ENCODE results near the gene LRRC8D.

Gene LRRC8D

DNA sequence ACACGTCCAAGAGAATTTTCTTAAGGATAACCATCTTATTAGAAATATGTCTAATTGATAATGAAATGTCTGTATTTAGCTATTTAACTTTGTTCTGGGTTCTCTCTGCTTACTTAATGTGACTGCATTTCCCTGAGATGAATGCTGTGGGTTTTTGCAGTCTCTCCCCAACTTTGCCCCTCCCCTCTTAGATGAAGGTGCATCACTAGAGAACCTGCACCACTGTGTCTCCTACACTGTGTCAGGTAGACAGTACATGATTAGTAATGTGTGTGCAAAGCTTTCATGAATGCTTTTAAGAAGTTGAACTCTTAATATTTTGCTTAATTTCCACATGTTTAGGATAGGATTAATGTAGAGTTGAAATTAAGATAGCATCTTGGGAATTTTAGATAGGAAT lies 51.7 kb downstream of the LRRC8D start:
- DNase-seq: no peak

DNA sequence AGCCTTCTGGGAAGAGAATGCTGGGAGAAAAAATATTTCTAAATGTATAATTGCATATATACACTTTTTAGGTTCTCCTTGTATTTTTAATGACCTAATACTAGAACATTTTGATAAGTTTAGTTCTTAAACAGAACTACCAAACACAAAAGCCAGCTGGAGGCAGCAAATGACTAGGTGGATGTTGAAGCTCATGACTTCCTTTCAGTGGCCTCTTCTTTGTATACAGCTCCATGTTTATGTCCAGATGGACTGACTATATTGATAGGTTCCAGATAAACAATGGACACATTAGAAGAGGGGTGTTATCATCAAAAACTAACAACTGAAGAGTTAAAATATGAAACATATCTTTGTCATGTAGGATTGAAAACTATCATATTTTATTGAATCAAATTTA lies 52.5 kb downstream of the LRRC8D start:
- no peak for DNase-seq

DNA sequence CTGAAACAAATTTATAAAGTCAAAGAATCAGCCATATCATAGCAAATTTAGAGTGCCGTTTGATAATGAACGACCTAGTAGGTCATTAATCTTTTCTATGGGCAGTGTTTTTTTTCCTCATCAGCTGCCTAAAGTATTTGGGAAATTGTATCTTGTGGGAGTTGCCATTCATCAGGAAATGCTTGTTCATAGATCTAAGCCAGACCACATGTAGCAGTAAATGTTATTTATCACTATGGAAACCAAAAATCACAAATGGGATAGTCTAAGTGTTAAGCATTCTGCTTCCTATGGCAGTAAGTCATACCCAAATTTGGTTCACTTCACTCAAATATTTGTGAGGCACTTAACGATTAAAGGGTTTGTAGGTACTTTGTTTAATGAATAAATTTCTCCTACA lies 52.9 kb downstream of the LRRC8D start:
- no peak for DNase-seq

DNA sequence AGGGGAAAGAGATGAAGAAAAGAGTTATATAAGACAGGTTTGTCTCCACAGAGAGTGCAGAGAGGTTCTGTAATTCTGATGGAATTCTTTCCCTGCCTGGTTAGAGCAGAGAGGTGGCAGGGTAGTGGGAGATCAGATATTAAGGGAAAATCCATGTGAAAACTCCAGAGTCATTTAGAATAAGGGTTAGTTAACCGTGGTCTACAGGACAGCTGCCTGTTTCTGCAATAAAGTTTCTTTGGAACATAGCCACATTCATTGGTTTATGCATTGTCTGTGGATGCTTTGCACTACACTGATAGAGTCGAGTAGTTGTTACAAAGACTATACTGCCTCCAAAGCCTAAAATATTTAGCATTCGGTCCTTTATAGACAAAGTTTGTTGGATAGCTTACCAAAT lies 55.6 kb downstream of the LRRC8D start:
- no peak for DNase-seq

DNA sequence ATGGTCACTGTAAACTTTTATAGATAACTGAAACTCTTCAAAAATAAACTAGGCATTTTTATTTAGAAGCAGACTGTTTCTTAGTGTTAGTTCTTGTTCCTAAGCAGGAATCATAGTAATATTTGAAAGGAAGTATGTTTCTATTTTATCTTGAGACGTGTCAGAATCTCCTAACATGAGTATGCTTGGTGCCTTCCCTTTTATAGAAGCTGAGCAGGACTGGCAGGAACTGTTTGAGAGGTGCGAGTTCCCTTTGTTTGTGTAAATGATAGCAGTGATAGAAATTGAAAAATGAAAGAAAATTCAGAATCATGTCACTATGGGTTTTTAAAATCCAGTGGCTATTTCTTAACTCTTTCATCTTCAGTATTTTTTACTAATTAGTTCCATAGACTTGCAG lies 56.9 kb downstream of the LRRC8D start:
- DNase-seq: no peak

DNA sequence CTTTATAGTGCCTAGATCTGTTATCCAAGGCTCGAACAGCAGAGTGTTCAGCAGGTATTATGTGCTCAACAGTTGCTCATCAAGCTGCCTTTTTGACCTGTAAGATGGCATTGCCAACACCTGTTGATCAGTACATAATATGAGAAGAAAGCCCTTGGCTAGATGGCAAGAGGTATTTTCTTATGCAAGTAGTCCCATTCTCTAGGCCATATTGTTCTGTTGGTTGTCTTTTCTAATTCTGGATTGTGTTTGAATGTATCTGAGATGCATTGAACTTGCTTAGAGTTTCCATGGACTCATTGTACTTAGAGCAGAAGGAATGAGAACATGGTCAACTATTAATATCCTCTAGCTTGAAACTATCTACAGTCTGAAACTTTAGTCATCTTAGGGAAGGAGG lies 57.4 kb downstream of the LRRC8D start:
- no peak for DNase-seq

DNA sequence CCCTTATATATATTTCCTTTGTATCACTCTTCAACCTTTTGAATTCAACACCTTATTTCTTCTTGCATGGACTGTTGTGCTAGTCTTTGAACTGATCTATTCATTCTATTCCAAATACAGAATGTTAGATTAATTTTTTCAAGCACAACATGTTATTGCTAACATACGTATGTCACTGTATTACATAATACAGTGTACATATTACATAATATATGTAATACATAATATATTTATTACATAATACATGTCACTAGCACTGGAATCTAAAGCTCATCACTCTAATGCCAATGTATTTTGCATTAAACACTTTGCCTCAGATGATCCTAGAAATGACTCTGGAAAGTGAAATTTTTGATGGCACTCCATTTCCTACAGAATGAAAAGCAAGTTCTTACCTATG lies 59.8 kb downstream of the LRRC8D start:
- no peak for DNase-seq

DNA sequence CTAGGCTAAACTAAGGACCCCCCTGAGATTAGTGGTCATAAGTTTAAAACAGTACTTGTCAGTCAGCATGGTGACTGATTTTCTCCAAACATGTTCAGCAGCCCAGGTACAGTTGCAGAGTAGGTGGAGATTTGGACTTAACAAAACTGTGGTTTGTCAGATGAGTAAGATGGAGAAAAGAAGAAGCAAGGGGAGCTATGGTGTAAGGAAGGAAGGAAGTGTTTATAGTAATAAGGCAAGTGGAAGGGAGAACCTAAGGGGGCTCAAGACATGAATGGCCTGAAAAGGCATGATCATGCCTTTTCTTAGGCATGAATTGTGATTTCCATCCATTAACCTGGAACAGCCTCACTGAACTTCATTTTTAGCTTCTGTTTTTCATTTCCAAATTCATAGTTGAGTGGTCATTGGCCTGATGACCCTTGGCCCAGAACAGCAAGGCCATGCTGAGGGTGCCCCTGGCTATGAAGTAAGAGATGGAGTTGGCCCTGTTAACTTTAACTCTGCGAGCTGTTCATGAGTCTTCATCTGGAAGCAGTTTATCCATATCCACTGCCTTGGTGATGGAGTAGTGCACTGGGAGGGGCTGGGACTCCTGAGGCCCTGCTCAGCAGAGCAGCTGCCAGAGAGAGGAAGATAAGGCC lies 60.7 kb downstream of the LRRC8D start:
- DNase-seq: peak; percentile 9

DNA sequence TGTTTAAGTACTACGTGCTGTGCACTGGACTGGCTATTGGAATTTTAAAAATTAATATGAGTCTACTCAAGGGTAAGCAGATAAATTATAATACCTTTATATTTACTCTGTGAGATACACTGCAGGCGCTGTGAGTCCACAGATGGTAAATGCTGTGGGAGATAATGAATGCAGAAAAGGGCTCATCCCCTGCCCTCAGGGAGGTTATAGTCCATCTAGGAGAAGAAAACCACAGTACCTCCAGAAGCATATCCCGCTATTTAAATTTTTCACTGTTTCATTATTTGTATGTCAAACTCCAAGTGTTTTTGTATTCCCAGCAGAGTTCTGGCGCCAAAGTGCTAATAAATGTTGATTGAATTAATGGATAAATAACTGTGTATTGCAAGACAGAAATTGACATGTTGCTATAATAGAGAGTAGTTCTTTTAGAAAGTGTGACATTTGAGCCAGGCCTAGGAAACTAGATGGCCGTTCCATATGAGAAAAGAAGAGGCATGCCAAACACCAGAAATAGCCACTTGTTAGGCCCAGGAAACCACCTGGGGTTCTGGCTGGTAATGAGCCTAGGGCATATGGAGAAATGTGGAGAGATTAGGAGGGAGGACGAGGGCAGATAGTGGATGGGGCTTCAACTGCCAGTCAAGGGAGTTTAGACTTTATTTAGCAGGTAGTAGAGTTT lies 61.7 kb downstream of the LRRC8D start:
- DNase-seq: no peak

DNA sequence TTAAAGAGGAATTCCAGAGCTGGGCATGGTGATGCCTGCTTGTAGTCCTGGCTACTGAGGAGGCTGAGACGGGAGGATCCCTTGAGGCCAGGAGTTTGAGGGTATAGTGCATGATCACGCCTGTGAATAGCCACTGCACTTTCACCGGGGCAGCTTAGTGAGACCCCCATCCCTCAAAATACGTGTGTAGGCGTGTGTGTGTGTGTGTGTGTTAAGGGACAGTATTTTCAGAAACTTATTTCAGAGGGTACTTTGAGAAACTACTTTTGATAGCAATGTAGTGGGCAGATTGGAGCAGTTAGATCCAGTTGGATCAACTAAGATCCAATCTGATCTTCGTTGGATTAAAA lies 62.2 kb downstream of the LRRC8D start:
- DNase-seq: no peak

DNA sequence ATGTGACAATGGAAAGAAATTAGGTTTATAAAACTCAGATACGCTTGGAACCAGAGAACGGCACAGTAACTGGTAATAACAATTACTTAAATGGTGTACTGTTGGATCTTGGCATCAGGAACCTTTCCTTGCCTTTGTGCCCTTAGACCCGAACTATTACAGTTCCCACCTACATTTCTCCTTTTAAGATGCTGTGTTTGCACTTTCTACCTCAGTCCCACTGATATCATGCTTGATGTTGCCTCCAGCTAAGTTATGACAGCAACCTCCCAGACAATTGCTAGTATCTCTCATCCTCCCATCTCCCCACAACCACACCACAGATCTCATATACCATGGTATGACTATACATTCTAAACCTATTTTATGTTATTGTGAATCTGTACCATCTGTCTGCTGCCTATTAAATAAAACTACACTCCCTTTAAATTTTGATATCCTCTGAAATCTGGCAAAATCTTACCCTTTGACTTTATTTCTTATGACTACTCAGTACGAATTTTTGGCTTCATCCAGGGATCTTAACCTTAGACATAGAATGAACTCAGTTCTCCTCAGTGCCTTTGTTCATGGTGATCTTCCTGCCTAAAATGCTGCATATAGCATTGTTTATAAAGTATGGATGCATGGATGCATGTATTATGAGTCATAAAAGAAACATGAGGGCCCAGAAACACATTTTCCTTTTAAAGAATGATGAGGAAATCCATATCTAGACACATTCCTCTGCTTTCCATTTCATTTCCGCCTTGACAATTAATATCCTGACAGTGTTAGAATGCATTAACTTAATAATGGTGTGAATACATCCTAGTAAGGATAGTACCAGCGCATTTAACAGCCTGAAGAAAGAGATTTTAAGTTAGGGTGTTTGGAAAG lies 64.1 kb downstream of the LRRC8D start:
- no peak for DNase-seq

DNA sequence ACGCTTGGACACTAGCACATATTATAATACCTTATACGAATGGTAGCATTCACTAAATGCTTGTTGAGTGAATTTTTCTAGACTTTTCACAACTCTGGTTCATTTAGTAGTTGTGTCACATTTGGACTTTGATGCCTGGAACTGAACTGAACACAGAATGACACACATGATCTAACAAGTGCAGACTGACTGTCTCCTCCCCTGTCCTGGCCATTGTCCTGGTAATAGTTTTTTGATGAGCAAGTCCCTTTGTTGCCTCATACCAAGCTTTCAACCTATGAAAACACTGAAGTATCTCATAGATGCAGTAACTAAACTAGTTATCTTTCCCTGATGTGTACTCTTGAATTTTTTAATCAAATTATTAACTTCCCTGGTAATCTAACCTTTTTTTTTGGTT lies 66.4 kb downstream of the LRRC8D start:
- no peak for DNase-seq

DNA sequence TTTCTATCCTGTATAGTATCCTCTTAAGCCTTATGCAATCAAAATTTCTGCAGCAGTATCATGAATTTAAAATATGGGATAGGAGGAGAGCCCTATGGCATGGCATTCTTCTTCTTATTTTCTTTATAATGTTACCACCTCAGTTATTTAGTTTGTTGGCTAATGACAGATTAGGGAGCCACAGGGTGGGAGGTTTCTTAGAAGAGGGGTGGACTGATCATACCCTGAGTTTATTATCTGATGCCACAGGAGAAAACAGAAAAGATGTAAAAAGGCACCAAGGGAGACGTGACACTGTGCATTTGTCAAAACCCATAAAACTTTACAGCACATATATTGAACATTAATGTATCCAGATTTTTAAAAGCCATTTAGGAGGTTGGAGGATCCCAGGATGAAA lies 66.9 kb downstream of the LRRC8D start:
- no peak for DNase-seq

DNA sequence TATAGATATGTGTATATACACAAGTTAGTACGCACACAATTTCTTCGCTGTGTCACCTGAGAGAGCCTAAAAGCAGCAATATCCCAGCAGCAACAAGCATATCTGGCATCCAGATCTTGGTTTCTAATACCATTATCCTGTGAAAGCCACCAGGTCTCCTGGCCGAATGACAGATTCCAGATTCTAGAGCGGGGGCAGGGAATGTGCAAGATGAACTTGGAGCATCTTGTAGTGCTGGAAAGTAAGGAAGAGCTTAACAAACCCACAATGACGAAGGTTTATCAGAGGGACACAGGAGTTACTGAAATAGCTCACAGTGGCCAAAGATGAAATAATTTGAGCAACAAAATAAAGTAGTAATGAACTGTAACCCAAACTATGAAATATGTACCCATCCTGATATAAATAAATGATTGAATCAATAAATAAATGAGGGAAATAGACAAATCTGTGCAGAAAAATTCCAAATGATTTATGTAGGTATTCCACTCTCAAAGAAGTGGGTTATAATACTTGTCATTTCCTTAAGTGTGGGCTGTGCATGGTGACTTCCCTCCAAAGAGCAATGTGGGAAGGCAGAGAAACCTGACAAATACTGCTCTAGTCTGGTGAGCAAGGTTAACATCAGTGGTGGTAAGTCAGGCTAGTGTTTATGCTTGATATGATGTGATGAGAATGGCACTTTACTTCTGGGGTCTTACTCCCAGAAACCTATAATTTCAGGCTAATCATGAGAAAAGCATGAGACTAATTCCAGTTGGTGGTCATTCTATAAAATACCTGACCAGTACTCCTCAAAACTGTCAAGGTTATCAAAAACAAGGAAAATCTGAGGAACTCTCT lies 67.9 kb downstream of the LRRC8D start:
- no peak for DNase-seq

DNA sequence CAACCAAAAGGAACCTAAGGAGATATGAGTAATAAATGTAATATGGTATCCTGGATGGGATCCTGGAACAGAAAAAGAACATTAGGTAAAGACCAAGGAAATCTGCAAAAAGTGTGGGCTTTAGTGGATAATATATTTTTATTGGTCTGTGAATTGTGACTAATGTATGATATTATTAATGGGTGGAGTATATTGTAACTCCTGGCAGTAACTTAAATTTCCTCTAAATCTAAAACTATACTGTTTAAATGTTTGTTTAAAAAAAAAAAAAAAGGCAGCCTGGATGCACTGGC lies 68.4 kb downstream of the LRRC8D start:
- no peak for DNase-seq

DNA sequence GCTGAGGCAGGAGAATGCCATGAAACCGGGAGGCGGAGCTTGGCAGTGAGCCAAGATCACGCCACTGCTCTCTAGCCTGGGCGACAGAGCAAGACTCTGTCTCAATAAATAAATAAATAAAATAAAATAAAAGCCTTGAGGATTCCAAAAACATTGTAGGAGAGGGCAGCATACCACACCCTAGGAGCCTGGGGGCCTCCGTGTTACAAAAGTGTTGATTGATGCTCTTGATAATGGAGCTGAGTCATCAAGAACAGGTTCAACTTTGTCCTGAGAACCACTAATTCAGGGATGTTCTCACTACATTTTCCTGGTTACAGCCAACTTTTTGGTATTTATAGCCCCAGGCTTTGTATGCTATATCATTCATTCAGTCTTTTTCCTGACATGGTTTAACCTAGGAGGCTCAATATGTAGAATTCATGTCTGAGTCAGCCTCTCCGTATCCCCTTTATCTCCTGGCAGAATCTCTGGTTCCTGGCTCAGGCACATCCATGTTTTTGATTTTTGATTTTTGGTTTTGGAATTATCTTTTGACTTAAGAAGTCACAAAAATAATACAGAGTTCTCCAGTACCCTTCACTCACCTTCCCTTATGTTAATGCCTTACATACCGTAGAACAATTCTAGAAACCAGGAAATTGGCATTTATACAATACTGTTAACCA lies 69.4 kb downstream of the LRRC8D start:
- DNase-seq: no peak

DNA sequence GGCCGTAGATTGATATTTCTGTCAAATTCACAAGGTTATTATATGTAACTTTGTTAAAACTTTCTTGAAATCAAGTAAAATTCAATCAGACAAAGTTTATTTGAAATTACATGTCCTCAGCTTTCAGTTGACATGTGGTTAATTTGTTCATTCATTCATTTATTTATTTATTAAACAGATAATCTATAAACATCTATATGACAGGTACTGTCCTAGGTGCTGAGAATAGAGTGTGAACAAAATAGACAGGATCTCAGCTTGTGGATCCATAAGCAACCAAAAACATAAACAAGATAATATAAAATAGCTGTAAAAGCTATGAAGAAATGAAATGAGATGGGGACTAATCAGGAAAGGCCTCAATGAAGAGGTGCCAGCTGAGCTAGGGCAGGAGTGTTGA lies 72.0 kb downstream of the LRRC8D start:
- DNase-seq: no peak

DNA sequence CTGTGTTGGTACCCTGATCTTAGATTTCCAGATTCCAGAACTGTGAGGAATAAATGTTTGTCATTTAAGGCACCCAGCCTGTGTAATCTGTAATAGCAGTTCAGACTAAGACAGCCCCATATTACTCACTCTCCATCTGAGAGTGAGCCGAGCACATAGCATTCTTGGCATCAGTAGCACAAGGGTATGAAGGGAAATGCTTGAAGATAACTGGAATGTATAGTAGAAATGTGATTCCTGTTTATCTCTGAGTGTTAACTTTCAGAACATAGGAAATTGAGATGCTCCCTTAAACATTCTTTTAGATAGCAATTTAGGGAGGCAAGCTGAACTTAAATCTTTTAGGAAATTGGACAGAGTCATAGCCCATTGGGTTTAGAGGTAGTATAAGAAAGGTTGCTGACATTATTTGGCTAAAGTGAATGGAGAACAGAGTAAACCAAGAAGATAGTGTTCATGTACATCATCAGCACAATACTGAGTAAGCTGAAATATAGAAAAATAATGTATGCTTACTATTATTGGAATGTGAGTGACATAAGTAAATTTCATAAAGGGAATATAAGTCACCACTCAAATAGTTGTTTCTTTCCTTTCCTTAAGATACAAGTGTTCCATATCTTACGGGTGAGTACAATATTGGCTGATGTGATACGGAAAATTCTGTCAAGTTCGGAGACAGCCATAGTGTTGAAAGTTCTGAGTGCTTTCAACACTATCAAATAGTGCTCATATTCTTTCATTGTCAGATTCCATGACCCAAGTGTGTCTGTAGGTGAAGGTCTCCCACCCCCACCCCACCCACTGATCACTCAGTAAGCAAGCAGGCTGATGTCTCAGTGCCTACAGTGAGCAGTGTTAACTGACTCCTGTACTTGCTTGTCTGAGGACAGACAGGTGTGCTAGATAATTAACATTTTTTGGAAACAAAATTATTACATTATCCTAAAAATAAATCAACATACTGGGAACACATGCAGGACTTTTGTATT lies 73.7 kb downstream of the LRRC8D start:
- no peak for DNase-seq

DNA sequence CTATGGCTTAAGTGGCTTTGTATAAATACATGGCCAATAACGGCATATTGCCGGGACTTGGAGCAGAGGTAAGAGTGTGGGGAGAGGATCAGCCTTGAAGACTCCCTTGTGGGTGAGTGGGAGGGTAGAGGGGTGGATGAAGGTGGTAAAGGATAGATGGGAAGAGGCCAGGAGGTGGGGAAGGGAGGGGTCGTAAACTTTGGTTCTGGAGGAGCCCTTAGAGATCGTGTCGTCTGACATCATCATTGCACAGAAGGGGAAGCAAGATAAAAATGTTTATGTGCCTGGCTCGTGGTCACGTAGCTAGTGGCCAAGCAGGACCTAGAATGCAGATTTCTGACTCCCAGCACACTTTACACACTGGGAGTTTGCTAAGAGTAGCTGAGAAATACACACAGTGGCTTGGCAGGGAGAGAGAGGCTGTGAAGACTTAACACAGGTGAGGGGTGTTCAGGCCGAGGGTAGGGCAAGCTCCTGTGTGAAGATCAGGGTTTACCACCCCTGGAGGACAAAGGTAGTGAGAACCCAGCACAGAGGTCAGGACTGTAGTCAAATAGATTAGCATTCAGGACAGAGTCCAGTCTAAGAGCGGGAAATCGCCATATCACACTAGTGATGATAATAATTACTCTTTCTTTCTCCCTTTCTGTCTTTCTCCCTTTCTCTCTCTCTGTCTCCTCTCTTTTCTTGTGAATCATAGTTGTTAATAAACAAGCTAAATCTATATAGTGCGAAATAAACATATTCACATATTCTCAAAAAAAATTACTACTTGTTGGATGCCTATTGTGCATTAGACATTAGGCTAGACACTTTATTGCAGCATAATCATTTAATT lies 75.5 kb downstream of the LRRC8D start:
- no peak for DNase-seq

DNA sequence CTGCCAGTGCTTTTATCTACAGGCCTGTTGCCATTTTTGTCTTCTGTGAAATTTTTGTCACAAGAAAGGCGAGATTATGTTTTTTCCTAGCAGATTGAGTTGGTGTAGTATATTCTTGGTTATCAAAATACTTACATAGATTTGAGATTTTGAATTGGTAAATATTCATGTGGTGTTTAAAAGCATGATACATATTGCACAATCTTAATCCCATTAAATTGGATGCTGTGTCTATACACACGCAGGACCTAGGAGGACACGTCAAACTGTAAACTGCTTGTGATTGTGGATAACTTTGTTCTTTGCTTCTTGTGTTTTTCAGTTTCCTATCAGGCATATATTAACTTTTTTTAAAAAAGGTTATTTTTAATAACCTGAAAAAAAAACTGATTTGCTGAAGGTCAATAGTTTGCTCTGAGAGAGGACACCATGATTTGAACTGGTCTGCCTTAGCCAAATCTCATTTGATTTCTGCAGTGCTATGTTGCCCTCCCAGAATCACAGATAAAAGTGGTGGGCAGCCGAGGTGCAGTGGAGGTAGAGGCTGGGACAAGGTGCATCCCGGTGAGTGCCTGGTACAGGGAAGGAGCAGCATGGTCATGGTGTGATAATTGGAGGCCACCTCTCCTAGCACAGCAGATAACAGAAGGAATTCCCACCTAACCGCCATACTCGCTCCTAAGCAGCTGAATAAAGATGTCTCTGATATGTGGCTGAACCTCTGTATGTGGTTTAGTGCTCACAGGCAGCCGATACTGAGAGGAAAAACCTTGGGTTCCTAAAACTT lies 76.7 kb downstream of the LRRC8D start:
- DNase-seq: no peak
